Measurements from ENCODE around the gene SLC17A5. TPM values are rescaled to one million over a fixed set of nuclear protein-coding genes. Genes with fewer than 3 reads are reported as not detected.
A peak's percentile ranks its signal among the peaks of the same experiment; 100 is the strongest.
"Not testable (repeated sequence)": the region's sequence is repeated elsewhere in the genome, so short reads cannot be mapped to it uniquely, and the experiment has no call there.

The SLC17A5 gene
- polyA plus RNA-seq, 1 donor, result 72.9 TPM

DNA sequence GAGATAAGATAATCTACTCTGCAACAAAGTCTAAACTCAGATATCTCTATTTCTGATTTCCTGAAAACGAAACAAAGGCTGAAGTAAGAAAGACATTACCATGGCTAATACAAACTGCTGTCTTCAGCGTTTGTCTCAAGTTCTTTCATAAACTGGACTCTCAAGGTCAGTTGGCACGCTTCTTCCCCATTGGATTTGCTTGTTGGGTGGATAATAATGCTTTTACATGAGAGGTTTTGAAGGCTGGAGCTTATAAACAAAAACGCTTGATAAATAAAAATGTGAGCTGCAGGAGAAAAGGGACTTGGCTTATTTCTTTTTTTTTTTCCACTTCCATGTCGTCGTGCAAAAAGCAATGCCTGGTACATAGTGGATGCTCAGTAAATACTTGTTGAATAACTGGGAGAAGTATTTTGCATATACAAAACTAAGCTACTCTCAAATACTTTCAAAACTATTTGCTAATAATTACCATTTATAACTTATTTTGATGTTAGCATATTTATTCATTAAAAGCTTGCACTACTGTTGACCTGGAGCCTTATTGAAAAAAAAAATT lies 67.3 kb downstream of the SLC17A5 start:
- Histone ChIP-seq H3K36me3 (ENCODE audit: control insufficient read depth, insufficient read depth, low read length) (no peaks in the 10 kb centered on the region), H3K27ac (ENCODE audit: low read length) (peak overlapping the region; percentile 64), H3K27me3 (ENCODE audit: control insufficient read depth, insufficient read depth, low read length) (no peaks in the 10 kb centered on the region), H3K9me3 (ENCODE audit: control insufficient read depth, low read depth, low read length) (no peaks in the 10 kb centered on the region), H3K4me3 (ENCODE audit: low read length) (no peak overlapping the region), H3K4me1 (ENCODE audit: control insufficient read depth, insufficient read depth, low read length) (peaks cover 12% of the 10 kb centered on the region)
- peak in 1 of 2 donors; percentile 62 for DNase-seq
- 100% methylated on average over 1 of the region's 6 CpGs for WGBS (ENCODE audit: insufficient coverage, low lambda C conversion rate)

DNA sequence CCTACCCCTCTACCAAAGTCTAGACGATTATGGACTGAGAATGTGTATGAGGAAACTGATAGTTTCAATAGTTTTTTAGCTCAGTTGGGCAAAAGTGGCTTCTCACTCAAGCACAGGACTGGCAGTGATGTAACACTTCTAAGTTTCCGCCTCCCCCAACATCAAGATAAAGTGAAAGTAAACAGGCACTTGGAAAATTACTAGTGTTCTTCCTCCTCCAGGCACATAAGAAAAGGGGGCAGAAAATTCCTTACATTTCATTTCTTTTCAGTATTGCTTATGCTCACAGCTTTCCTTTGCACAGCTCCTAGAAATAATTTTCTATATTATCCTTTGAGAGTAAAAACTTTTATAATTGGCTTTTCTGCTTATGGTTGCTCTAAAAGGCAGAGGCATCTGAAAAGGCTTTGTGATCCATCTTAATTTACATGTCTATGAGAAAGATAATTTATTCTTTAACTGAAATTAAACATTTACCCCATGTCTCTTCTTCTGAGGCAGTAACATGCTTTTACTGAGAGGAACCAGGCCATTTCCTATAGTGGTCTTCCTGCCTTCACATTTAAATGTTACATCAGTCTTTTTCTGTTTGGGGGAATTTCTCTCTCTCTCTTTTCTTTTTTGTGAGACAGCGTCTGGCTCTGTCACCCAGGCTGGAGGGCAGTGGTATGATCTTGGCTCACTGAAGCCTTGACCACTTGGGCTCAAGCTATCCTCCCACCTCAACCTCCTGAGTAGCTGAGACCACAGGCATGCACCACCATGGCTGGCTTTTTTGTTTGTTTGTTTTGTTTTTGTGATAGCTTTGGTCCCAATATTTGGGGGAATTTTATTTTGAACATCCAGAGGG lies 68.0 kb downstream of the SLC17A5 start:
- peak; percentile 67 to 87 for DNase-seq
- H3K4me3 ChIP-seq (ENCODE audit: low read length), result no peak overlapping the region
- H3K27ac ChIP-seq (ENCODE audit: low read length), result peak overlapping the region; percentile 64
- WGBS (ENCODE audit: insufficient coverage, low lambda C conversion rate), result 0% methylated on average over 1 of the region's 3 CpGs
- H3K27me3 ChIP-seq (ENCODE audit: control insufficient read depth, insufficient read depth, low read length), result no peaks in the 10 kb centered on the region
- H3K9me3 ChIP-seq (ENCODE audit: control insufficient read depth, low read depth, low read length), result no peaks in the 10 kb centered on the region
- peaks cover 14% of the 10 kb centered on the region for H3K4me1 ChIP-seq (ENCODE audit: control insufficient read depth, insufficient read depth, low read length)
- H3K36me3 ChIP-seq (ENCODE audit: control insufficient read depth, insufficient read depth, low read length), result no peaks in the 10 kb centered on the region

DNA sequence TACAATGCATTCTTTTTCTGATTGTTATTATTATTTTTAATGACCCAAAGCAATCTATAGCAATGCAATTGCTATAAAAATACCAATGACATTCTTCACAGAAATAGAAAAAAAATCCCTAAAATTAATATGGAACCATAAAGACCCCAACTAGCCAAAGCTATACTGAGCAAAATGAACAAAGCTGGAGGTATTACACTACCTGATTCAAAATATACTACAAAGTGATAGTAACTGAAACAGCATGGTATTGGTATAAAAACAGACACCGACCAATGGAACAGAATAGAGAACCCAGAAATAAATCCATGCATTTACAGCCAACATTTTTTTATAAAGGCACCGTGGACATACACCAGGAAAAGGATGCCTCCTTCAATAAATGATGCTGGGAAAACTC lies 72.5 kb downstream of the SLC17A5 start:
- H3K9me3 ChIP-seq (ENCODE audit: control insufficient read depth, low read depth, low read length), result no peaks in the 10 kb centered on the region
- no CpG with 5 or more reads among the region's 2 CpGs for WGBS (ENCODE audit: insufficient coverage, low lambda C conversion rate)
- DNase-seq, result no peak
- H3K27me3 ChIP-seq (ENCODE audit: control insufficient read depth, insufficient read depth, low read length), result no peaks in the 10 kb centered on the region
- no peak overlapping the region for H3K4me3 ChIP-seq (ENCODE audit: low read length)
- no peaks in the 10 kb centered on the region for H3K36me3 ChIP-seq (ENCODE audit: control insufficient read depth, insufficient read depth, low read length)
- peaks cover 38% of the 10 kb centered on the region for H3K4me1 ChIP-seq (ENCODE audit: control insufficient read depth, insufficient read depth, low read length)
- no peak overlapping the region for H3K27ac ChIP-seq (ENCODE audit: low read length)

DNA sequence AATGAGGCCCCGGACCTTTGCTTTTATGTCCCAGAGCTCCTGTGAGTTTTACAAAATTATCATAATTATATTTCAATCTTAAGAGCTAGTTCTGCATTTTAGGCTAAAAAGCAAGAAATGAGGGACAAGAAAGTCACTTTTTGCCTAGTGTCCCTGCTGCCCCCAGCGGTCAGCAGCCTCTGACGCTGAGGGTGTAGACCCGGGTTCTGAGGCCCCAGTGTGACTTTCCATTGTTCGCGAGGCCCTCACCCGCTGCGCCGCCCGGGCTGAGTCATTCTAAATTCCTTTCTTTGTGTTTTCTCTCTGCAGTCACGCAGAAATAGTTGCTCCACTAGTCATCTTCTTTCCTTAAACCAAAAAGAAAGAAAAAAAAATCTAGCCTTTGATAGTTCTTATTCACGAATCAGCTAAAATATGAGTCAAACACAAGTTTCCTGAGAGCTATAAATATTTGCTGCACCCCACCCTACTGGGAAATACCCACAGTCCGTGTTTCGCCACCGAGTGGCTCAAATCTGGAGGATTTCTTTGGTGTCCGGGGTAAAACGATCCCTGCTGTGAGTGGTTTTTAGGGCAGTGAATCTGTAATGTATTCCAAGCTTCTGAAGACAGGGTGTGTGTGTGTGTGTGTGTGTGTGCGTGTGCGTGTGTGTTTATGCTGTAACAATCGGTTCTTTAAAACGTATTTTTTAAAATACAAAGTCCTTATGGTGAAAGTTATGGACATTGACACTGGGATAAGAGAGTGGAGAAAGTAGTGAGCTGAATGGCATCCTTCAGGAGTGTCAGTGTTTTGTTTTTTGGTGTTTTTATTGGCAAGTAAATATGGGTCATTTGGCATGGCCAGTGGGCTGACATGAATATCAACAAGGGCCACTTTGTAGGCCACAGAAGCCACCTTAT lies 73.3 kb downstream of the SLC17A5 start:
- peak; percentile 84 to 91 for DNase-seq
- H3K9me3 ChIP-seq (ENCODE audit: control insufficient read depth, low read depth, low read length), result no peaks in the 10 kb centered on the region
- peaks cover 31% of the 10 kb centered on the region for H3K4me1 ChIP-seq (ENCODE audit: control insufficient read depth, insufficient read depth, low read length)
- H3K4me3 ChIP-seq (ENCODE audit: low read length), result peak overlapping the region; percentile 29
- peak overlapping the region; percentile 68 for H3K27ac ChIP-seq (ENCODE audit: low read length)
- WGBS (ENCODE audit: insufficient coverage, low lambda C conversion rate), result no CpG with 5 or more reads among the region's 21 CpGs
- H3K27me3 ChIP-seq (ENCODE audit: control insufficient read depth, insufficient read depth, low read length), result no peaks in the 10 kb centered on the region
- no peaks in the 10 kb centered on the region for H3K36me3 ChIP-seq (ENCODE audit: control insufficient read depth, insufficient read depth, low read length)

DNA sequence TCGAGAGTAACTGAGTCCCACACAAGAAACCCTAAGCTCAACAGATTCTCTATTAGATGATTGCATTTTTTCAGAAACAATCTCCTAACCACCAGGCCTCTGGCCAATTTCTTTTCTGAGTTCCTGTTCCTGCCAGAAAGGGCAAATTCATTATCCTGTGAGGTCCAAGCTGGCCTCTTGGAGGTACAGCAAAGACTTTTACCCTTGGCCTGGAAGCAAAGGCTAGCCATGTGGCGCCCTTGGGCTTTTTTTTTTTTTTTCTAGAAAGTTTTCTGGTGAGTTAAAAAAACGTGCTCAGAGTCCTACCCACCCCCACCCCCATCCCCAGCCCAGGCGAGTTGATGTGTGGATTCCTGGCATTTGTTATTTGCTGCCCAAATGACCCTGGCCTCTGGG lies 73.9 kb downstream of the SLC17A5 start:
- Histone ChIP-seq H3K27me3 (ENCODE audit: control insufficient read depth, insufficient read depth, low read length) (no peaks in the 10 kb centered on the region), H3K27ac (ENCODE audit: low read length) (peak overlapping the region; percentile 68), H3K4me1 (ENCODE audit: control insufficient read depth, insufficient read depth, low read length) (peaks cover 27% of the 10 kb centered on the region), H3K36me3 (ENCODE audit: control insufficient read depth, insufficient read depth, low read length) (no peaks in the 10 kb centered on the region), H3K9me3 (ENCODE audit: control insufficient read depth, low read depth, low read length) (no peaks in the 10 kb centered on the region), H3K4me3 (ENCODE audit: low read length) (no peak overlapping the region)
- whole genome bisulfite sequencing (ENCODE audit: insufficient coverage, low lambda C conversion rate), result no CpG with 5 or more reads among the region's 4 CpGs
- peak; percentile 34 to 62 for DNase-seq

DNA sequence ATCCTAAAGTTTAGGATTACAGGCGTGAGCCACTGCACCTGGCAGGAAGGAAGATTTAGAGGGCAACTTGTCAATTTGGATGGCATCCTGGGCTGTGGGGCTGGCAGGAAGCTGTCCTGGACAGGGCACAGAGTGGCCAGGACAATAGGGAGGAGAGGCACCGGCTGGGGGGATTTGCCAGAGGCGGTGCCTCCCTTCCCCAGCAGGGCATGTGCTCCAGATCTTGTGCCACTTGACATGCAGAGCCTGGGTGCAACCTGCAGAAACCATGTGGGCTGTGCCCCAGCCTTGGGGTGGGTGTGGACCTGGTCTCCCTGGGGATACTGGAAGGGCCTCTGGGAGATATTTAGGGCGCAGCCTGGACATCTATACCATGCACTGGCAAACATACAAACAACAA lies 74.4 kb downstream of the SLC17A5 start:
- Histone ChIP-seq H3K27me3 (ENCODE audit: control insufficient read depth, insufficient read depth, low read length) (no peaks in the 10 kb centered on the region), H3K27ac (ENCODE audit: low read length) (peak overlapping the region; percentile 68), H3K4me3 (ENCODE audit: low read length) (no peak overlapping the region), H3K4me1 (ENCODE audit: control insufficient read depth, insufficient read depth, low read length) (peaks cover 26% of the 10 kb centered on the region), H3K36me3 (ENCODE audit: control insufficient read depth, insufficient read depth, low read length) (no peaks in the 10 kb centered on the region), H3K9me3 (ENCODE audit: control insufficient read depth, low read depth, low read length) (no peaks in the 10 kb centered on the region)
- DNase-seq, result no peak
- no CpG with 5 or more reads among the region's 4 CpGs for WGBS (ENCODE audit: insufficient coverage, low lambda C conversion rate)

DNA sequence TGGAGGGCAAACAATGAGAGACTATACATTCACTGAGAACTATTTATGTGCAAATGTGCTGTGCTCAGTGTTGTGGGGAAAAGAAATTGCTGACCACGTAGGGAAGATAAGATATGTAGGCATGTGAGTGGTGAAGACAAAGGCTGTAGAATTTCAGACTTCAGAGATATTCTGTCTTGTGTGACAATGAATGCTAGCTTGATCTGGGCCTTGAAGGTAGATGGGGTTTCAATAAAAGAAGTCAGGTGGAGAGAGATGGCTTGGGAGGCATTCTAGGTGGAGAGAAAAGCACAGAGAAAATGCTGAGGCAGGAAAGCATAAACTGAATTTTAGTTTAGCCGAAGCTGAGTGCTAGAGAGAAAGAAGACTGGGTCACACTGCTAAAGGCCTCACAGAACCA lies 76.1 kb downstream of the SLC17A5 start:
- no peaks in the 10 kb centered on the region for H3K9me3 ChIP-seq (ENCODE audit: control insufficient read depth, low read depth, low read length)
- H3K4me3 ChIP-seq (ENCODE audit: low read length), result no peak overlapping the region
- peaks cover 26% of the 10 kb centered on the region for H3K4me1 ChIP-seq (ENCODE audit: control insufficient read depth, insufficient read depth, low read length)
- no peaks in the 10 kb centered on the region for H3K27me3 ChIP-seq (ENCODE audit: control insufficient read depth, insufficient read depth, low read length)
- H3K36me3 ChIP-seq (ENCODE audit: control insufficient read depth, insufficient read depth, low read length), result no peaks in the 10 kb centered on the region
- no CpG with 5 or more reads among the region's 2 CpGs for WGBS (ENCODE audit: insufficient coverage, low lambda C conversion rate)
- DNase-seq, result peak; percentile 38 to 61
- H3K27ac ChIP-seq (ENCODE audit: low read length), result peak overlapping the region; percentile 18

DNA sequence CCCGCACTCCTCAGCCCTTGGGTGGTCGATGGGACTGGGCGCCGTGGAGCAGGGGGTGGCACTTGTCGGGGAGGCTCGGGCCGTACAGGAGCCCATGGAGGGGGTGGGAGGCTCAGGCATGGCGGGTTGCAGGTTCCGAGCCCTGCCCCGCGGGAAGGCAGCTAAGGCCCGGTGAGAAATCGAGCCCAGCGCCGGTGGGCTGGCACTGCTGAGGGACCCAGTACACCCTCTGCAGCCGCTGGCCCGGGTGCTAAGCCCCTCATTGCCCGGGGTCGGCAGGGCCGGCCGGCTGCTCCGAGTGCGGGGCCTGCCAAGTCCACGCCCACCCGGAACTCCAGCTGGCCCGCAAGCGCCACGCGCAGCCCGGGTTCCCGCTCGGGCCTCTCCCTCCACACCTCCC lies 81.3 kb downstream of the SLC17A5 start:
- H3K9me3 ChIP-seq (ENCODE audit: control insufficient read depth, low read depth, low read length); DNase-seq; H3K27me3 ChIP-seq (ENCODE audit: control insufficient read depth, insufficient read depth, low read length); H3K36me3 ChIP-seq (ENCODE audit: control insufficient read depth, insufficient read depth, low read length); H3K4me1 ChIP-seq (ENCODE audit: control insufficient read depth, insufficient read depth, low read length); H3K4me3 ChIP-seq (ENCODE audit: low read length); H3K27ac ChIP-seq (ENCODE audit: low read length): not testable (repeated sequence)
- WGBS (ENCODE audit: insufficient coverage, low lambda C conversion rate), result no CpG with 5 or more reads among the region's 32 CpGs

DNA sequence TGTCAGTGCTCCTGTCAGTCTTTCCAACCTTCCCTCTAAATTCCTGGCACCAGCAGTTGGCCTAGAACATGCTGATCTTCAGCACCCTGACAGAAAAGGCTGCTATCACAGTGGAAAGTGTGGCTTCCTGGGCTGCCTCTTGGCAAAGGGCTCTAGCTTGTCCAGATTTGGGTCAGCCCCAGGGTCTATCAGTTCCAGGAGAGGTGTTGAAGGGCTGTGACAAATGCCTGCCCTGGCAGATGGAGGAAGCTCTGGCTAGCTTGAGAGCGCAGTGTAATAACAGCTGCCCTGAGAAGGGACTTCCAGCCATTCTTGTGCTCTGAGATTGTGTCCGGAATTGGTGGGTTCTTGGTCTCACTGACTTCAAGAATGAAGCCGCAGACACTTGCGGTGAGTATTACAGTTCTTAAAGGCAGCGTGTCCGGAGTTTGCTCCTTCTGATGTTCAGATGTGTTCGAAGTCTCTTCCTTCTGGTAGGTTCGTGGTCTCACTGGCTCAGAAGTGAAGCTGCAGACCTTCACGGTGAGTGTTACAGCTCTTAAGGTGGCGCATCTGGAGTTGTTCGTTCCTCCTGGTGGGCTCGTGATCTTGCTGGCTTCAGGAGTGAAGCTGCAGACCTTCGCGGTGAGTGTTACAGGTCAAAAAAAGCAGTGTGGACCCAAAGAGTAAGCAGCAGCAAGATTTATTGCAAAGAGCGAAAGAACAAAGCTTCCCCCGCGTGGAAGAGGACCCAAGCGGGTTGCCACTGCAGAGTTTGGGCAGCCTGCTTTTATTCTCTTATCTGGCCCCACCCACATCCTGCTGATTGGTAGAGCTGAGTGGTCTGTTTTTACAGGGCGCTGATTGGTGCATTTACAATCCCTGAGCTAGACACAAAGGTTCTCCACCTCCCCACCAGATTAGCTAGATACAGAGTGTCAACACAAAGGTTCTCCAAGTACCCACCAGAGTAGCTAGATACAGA lies 82.3 kb downstream of the SLC17A5 start:
- not testable (repeated sequence) for H3K27me3 ChIP-seq (ENCODE audit: control insufficient read depth, insufficient read depth, low read length); H3K36me3 ChIP-seq (ENCODE audit: control insufficient read depth, insufficient read depth, low read length); H3K4me1 ChIP-seq (ENCODE audit: control insufficient read depth, insufficient read depth, low read length); H3K27ac ChIP-seq (ENCODE audit: low read length); H3K4me3 ChIP-seq (ENCODE audit: low read length); H3K9me3 ChIP-seq (ENCODE audit: control insufficient read depth, low read depth, low read length); DNase-seq
- no CpG with 5 or more reads among the region's 19 CpGs for WGBS (ENCODE audit: insufficient coverage, low lambda C conversion rate)
